ENCODE data around the gene CCDC81. TPM values are rescaled to one million over a fixed set of nuclear protein-coding genes. Genes with fewer than 3 reads are reported as not detected.

Gene CCDC81
- total and polyA plus RNA-seq, 2 of the 4 experiments (the other 2 are of a cell fraction): 3.1 to 6.5 TPM

DNA sequence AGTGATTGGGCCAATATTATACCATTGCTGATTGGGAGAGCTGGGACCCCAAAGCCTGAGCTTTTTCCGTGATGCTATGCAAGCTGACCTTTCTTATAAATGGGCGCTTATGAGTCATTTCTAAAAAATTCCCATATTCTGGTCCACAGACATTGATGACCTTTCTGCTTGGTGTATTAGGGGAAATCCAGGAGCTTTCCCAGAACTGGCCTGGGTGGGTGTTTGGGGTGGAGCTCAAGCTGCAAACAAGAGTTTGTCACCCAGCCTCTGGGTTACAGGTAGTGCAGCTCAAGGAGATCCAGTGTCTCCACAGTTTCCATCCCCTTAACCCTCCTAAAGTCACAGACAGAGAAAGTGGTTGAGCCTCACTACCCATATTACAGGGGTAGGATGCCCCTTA is 67.7 kb downstream of the CCDC81 start:
- no peak overlapping the region for H4K91ac ChIP-seq (ENCODE audit: insufficient read depth, low read depth, low read length)
- TF ChIP-seq SMC3 (IDR thresholded peaks at IDR 0.05; ENCODE audit: low read depth, low read length) (no peak), POLR2A (IDR thresholded peaks at IDR 0.05; ENCODE audit: low read depth, low read length) (no peak), NFE2L2 (IDR thresholded peaks at IDR 0.05; ENCODE audit: low read depth, low read length) (no peak), CHD1 (IDR thresholded peaks at IDR 0.05; ENCODE audit: low read depth, low read length) (no peak), CEBPB (IDR thresholded peaks at IDR 0.05; ENCODE audit: low read depth, low read length) (no peak), BHLHE40 (IDR thresholded peaks at IDR 0.05; ENCODE audit: low read depth, low read length) (no peak), FOS (IDR thresholded peaks at IDR 0.05; ENCODE audit: low read depth, low read length) (no peak), RCOR1 (IDR thresholded peaks at IDR 0.05; ENCODE audit: insufficient replicate concordance, low read length) (no peak), RFX5 (IDR thresholded peaks at IDR 0.05; ENCODE audit: low read depth, low read length) (no peak), MXI1 (IDR thresholded peaks at IDR 0.05; ENCODE audit: borderline replicate concordance, low read depth, low read length) (no peak)
- TF ChIP-seq, protein P1, sequence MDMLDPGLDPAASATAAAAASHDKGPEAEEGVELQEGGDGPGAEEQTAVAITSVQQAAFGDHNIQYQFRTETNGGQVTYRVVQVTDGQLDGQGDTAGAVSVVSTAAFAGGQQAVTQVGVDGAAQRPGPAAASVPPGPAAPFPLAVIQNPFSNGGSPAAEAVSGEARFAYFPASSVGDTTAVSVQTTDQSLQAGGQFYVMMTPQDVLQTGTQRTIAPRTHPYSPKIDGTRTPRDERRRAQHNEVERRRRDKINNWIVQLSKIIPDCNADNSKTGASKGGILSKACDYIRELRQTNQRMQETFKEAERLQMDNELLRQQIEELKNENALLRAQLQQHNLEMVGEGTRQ (IDR thresholded peaks at IDR 0.05; ENCODE audit: low read depth, low read length): no peak
- TF ChIP-seq, protein P2, sequence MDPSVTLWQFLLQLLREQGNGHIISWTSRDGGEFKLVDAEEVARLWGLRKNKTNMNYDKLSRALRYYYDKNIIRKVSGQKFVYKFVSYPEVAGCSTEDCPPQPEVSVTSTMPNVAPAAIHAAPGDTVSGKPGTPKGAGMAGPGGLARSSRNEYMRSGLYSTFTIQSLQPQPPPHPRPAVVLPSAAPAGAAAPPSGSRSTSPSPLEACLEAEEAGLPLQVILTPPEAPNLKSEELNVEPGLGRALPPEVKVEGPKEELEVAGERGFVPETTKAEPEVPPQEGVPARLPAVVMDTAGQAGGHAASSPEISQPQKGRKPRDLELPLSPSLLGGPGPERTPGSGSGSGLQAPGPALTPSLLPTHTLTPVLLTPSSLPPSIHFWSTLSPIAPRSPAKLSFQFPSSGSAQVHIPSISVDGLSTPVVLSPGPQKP (IDR thresholded peaks at IDR 0.05; ENCODE audit: borderline replicate concordance, low read depth, low read length): no peak
- TF ChIP-seq, protein P3, sequence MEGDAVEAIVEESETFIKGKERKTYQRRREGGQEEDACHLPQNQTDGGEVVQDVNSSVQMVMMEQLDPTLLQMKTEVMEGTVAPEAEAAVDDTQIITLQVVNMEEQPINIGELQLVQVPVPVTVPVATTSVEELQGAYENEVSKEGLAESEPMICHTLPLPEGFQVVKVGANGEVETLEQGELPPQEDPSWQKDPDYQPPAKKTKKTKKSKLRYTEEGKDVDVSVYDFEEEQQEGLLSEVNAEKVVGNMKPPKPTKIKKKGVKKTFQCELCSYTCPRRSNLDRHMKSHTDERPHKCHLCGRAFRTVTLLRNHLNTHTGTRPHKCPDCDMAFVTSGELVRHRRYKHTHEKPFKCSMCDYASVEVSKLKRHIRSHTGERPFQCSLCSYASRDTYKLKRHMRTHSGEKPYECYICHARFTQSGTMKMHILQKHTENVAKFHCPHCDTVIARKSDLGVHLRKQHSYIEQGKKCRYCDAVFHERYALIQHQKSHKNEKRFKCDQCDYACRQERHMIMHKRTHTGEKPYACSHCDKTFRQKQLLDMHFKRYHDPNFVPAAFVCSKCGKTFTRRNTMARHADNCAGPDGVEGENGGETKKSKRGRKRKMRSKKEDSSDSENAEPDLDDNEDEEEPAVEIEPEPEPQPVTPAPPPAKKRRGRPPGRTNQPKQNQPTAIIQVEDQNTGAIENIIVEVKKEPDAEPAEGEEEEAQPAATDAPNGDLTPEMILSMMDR (conservative IDR thresholded peaks at IDR 0.05; ENCODE audit: low read depth, low read length): no peak
- no peak overlapping the region for H3K27ac ChIP-seq (ENCODE audit: insufficient read depth, low read length)
- intact Hi-C loops (cut with micrococcal nuclease) (no loop called here), dilution Hi-C loops (cut with HindIII; ENCODE audit: low sequenced_read_pairs, unreplicated experiment) (no loop called here), in situ Hi-C loops (cut with MboI; ENCODE audit: low sequenced_read_pairs) (loop anchor here (25.0 kb wide), 1 partner anchor 845 kb away; no protein-coding TSS in a partner anchor)
- no peaks in the 10 kb centered on the region for H3K27me3 ChIP-seq (ENCODE audit: control insufficient read depth, insufficient read depth, low read length)
- no CpG with 5 or more reads among the region's 2 CpGs for WGBS, 2 experiments (ENCODE audit: extremely low coverage in 2 of 2, insufficient read length in 1 of 2)
- no peak overlapping the region for H3K4me3 ChIP-seq (ENCODE audit: insufficient read depth, low read depth, low read length)
- H4K8ac ChIP-seq (ENCODE audit: low read depth in 2 of 2, low read length in 2 of 2): no peak overlapping the region
- ATAC-seq (ENCODE audit: low read depth): no peak; the same call in 1 of the 2 replicates
- no peaks in the 10 kb centered on the region for H3K9me3 ChIP-seq (ENCODE audit: control insufficient read depth, insufficient read depth, low read length)
- no peak overlapping the region for H2AFZ ChIP-seq (replicated peaks; ENCODE audit: low read length, poor library complexity)
- no TSS peak for BruUV-seq (replicated peaks)
- H3K9me1 ChIP-seq (ENCODE audit: insufficient read depth, low read length): 0 out of 2 replicates have a peak, but pooled peaks cover 4% of the 10 kb centered on the region
- H2AK9ac ChIP-seq (replicated peaks; ENCODE audit: low read depth, low read length, poor library complexity): no peak overlapping the region
- H3K4me2 ChIP-seq (ENCODE audit: low read depth, low read length): no peak overlapping the region
- H3K79me1 ChIP-seq (ENCODE audit: low read depth in 1 of 2, low read length in 2 of 2): no peaks in the 10 kb centered on the region
- H3K36me3 ChIP-seq (ENCODE audit: control insufficient read depth, insufficient read depth, low read length): no peaks in the 10 kb centered on the region
- no peak overlapping the region for H2AK5ac ChIP-seq (ENCODE audit: low read depth, low read length)
- no peak overlapping the region for H2BK5ac ChIP-seq (ENCODE audit: low read depth, low read length, poor library complexity, severe bottlenecking)
- peak; percentile 30 for DNase-seq
- 0 out of 2 replicates have a peak overlapping the region, but pooled peaks have one; percentile 24 for H2BK120ac ChIP-seq (ENCODE audit: low read depth, low read length)
- H2BK15ac ChIP-seq (ENCODE audit: low read depth, low read length): no peak overlapping the region
- H3K4ac ChIP-seq (ENCODE audit: low read depth, low read length): peak overlapping the region; percentile 40
- H3K14ac ChIP-seq (replicated peaks; ENCODE audit: low read depth, low read length): peak overlapping the region; percentile 44; the same call in 1 of the 2 replicates
- H3K23ac ChIP-seq (ENCODE audit: low read depth, low read length): no peak overlapping the region
- H3K56ac ChIP-seq (ENCODE audit: extremely low read depth, insufficient read depth, low read length): no peak overlapping the region
- H2BK20ac ChIP-seq (ENCODE audit: low read depth, low read length): no peak overlapping the region
- H3K9ac ChIP-seq (ENCODE audit: low read depth, low read length): no peak overlapping the region
- H4K20me1 ChIP-seq (ENCODE audit: insufficient read depth, low read length): no peaks in the 10 kb centered on the region
- CTCF ChIA-PET: interaction anchor here (0.7 to 1.1 kb wide), 2 partner anchors 11 to 81 kb away, joined by 3 to 4 read pairs; no protein-coding TSS in a partner anchor
- POLR2A ChIA-PET (ENCODE audit: unreplicated experiment): no interaction called here
- peaks cover 10% of the 10 kb centered on the region; the same call in 1 of the 2 replicates for H3K4me1 ChIP-seq (ENCODE audit: control insufficient read depth, insufficient read depth, low read length)
- no peak overlapping the region for H3K18ac ChIP-seq (ENCODE audit: low read depth, low read length)
- H4K5ac ChIP-seq (ENCODE audit: low read depth, low read length): no peak overlapping the region
